ENCODE data around the gene TMEM163. TPM values are rescaled to one million over a fixed set of nuclear protein-coding genes. Genes with fewer than 3 reads are reported as not detected.

TMEM163 gene
- polyA plus RNA-seq, 1 donor = 0.86 TPM

DNA sequence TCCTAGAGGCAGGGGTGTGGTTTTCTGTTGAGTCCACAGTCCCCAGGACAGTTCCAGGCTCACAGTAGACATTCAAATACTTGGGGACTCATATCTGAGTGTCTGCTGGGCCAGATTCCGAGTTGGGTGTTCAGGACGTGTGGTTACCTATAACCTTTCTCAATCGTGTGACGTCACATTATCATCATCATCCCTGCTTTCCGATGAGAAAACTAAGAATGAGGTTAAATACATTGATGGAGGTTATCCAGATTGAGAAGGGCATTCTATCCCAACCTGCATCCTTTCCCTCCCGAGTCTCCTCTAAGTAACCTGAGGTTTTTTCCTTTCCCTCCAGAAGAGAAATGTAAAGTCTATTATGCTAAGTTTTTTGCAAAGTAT, 260.3 kb downstream of the TMEM163 start:
- no peak for DNase-seq (ENCODE audit: low read depth)

DNA sequence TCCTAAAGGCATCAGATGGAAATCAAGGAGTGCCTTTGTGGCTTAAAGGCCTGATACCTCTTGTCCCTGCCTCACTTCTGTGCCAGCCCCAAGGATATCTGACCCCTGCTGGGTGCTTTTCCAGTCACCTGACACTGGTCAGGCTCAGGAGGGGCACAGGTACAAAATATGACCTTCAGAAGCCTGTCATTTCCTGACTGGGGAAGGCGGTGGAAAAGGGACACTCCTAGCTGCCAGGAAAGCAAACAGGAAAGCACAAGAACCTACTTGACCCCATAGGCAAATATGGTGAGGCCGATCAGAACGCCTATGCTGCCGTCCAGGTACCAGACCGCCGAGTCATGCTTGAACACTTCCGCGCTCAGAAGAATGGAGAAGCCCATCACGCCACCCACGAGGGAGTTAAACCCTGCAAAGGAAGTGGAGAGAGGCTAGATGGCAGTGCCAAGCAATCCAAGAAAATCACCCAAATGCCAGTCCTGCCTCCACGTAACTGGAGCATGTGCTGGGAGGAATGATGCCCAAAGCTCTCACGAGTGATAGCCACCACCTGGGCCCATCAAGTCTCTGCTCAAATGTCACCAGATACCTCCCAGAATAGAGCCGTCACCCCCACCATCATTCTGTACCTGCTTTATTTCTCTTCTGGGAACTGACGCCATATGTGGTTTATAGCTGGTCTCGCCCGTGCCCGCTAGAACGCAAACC, 260.9 kb downstream of the TMEM163 start:
- no peak for DNase-seq (ENCODE audit: low read depth)

DNA sequence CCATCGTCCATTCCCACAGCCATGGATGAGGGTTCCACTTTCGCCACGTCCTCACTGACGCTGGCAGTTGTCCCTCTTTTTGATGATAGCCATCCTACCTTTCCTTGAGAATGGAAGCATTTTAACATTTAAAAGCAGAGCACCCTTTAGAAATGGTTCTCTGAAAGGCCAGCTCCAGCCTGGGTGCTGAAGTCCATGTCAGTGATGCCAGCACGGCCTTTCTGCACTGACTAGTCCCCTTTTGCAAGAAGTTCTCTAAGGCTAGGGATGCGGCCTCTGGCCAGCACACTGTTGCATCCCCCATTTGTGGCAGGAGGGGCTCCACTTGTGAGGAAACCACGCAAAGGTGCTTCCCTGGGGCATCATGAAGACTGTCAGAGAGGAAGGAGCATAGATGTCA, 261.4 kb downstream of the TMEM163 start:
- DNase-seq (ENCODE audit: low read depth) = no peak

DNA sequence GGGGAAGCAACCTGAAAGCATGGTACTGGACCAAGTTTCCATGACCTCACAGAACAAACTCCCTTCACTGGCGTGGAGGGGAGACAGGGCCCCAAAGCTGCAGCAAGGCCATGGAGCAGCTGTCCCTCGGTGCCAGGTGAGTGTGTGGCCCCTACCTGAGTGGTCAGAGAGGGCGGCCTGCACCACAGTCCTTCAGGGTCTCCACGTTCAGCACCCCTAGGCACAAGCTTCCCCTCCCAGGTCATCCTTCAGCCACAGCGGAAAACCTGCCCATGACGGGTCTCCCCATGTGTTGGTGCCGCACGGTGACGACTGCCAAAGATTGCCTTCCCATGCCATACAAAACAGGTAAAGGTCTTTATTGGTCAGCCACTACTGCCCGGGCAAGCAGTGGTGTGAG, 263.4 kb downstream of the TMEM163 start:
- DNase-seq (ENCODE audit: low read depth) = no peak

DNA sequence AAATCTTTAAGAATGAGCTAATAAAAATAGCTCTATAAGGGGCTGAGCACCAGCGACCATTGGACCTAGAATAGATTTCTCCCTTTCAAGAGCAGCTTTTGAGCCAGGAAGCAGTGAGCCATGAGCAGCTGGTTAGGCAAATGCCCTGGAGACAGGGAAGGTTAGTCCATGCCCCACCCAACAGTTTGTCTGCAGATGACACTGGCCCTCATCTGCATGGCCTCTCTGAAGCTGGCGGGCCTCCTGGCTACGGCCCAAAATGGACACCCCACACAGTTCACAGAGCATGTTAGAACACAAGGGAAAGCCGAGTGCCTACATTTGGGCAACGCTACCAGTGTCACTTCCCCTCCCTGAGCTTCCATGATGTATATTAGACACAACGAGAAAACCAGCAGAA, 263.9 kb downstream of the TMEM163 start:
- no peak for DNase-seq (ENCODE audit: low read depth)

GRCh38 chr2:134454426-134454825, 264.4 kb downstream of the TMEM163 start:
- DNase-seq (ENCODE audit: low read depth) = no peak

DNA sequence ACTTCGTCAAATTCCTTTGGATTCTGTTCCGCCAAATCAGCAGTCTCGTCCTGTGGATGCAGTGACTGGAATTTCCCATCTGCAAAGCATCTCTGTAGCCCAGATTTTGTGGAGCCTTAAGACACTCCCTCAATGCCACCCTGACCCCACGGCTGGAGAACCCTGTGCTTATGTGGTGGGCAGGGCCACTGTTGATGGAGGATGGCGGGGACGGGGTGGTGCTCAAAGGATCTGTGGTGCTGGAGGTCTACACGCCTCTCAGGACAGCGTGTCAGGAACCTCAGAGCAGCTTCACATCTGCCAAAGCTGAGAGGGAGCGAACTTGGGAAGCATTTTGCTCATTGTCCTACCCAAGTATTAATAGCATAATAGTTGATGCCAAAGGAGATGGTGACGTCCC, 264.8 kb downstream of the TMEM163 start:
- no peak for DNase-seq (ENCODE audit: low read depth)

- no peak for DNase-seq (ENCODE audit: low read depth)
Observed at GRCh38 chr2:134453476-134453875, 265.3 kb downstream of the TMEM163 start.

DNA sequence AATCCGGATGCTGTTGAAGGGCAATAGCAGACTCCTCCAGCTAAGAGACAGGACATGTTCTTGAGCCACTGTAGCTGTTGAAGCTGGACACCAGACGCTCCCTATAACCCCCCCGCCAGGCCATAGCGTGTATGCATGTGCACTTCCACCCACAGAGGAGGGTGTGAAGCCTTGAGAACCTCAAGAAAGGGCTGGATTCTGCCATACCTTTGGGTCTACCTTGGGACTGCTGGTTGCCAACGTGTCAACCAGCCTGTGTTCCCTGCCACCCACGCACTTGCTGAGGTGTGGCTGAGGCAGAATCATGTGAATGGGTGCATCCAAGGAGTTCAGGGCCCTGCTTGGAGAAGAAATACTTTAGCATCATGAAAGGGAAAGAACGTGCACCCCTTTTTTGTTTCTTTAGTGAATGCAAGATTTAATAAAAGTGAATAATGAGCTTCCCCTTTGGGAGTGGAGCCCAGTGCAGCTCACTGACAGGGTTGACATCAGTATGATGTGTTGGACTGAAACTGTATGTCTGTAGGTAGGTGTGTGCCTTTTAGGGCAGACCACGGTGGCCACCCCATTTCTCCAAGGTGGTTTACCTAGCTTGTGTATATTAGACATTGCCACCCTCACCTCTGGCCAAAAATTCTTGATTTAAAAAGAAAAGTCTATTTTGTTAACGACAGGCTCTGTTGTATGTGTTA, 266.6 kb downstream of the TMEM163 start:
- DNase-seq (ENCODE audit: low read depth) = no peak

GRCh38 chr2:134451347-134451630, 267.5 kb downstream of the TMEM163 start:
- DNase-seq (ENCODE audit: low read depth) = no peak

DNA sequence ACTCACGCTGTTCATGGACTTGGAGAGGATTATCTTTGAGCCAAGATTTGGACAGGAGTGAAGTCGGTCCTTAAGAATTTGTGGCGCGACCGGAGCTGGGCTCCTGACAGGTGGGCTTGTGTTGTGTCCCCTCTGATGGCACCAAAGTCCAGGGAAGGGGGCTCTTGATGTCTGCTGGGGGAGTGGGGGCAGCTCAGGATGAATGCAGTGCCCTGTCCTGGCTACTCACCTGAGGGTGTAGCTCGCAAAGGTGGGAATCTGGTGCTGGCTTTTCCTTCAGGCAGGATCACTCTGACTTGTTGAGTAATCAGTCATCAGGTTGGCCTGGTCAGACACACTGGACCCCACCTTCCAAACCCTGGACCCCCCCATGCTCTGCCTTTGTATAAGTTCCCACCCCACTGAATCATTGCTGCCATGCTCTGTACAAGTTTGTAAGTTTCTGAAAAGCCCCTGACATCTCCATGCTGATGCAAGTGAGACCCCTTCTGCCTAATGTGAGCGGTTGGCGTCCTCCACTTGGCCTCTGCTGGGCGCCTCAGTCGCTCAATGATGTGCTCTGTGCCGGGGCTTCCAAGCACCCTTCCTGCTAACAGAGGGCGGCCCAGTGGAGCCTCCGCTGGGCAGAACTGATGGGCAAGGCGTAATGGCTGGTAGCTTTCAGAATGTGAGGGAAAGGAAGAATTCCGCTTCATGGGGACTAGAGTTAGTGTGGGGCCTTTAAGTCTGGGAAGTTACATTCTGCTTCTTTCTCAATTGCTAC, 268.9 kb downstream of the TMEM163 start:
- no peak for DNase-seq (ENCODE audit: low read depth)

GRCh38 chr2:134449157-134449556, 269.6 kb downstream of the TMEM163 start:
- no peak for DNase-seq (ENCODE audit: low read depth)

DNA sequence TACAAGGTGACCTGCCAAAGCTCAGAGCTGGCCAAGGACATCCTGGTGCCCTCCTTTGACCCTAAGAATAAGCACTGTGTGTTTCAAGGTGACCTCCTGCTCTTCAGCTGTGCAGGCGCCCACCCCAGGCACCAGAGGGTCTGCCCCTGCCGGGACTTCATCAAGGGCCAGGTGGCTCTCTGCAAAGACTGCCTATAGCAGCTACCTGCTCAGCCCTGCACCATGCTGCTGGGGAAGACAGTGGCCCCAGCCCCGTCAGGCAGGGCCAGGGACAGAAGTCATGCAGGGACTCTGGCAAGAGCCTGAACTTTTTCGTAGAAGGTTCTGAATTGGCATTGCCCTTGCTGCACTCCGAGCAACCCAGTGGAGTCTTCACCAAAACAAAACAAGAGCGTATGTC, 270.1 kb downstream of the TMEM163 start:
- DNase-seq (ENCODE audit: low read depth) = no peak

DNA sequence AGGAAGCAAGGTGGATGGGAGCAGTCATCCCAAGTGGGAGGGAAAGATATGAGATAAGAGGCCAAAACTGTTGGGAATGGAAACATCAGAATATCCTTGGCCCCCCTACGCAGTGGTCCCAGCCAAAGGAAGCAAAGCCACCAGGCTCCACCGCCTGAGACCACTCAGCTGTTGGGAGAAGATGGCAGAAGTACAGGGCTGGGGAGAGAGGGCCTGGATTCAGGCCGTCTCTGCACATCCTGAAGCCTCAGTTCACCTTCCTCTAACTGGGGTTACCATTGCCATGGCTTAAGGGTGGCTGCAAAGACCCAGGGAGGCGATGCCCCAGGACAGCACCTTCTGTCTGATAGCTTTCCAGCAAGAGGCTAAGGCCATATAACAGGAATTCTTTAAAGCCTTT, 271.1 kb downstream of the TMEM163 start:
- no peak for DNase-seq (ENCODE audit: low read depth)

GRCh38 chr2:134446383-134447017, 272.3 kb downstream of the TMEM163 start:
- peak; percentile 58 for DNase-seq (ENCODE audit: low read depth)

GRCh38 chr2:134445985-134446382, 272.8 kb downstream of the TMEM163 start:
- DNase-seq (ENCODE audit: low read depth) = no peak

DNA sequence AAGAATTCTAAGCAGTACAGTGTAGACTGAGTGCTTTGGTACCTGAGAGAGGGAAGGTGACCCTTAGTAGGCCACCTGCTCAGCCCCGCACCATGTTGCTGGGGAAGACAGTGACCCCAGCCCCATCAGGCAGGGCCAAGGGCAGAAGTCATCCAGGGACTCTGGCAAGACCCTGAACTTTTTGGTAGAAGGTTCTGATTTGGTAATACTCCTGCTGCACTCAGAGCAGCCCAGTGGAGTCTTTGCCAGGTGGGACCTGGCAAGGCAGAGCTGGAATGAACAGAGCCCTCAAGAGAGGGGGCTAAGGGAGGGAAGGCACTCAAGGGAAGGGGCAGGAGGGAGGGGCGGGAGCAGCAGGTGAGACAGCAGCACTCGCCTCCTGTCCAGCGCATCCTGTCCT, 273.7 kb downstream of the TMEM163 start:
- no peak for DNase-seq (ENCODE audit: low read depth)

DNA sequence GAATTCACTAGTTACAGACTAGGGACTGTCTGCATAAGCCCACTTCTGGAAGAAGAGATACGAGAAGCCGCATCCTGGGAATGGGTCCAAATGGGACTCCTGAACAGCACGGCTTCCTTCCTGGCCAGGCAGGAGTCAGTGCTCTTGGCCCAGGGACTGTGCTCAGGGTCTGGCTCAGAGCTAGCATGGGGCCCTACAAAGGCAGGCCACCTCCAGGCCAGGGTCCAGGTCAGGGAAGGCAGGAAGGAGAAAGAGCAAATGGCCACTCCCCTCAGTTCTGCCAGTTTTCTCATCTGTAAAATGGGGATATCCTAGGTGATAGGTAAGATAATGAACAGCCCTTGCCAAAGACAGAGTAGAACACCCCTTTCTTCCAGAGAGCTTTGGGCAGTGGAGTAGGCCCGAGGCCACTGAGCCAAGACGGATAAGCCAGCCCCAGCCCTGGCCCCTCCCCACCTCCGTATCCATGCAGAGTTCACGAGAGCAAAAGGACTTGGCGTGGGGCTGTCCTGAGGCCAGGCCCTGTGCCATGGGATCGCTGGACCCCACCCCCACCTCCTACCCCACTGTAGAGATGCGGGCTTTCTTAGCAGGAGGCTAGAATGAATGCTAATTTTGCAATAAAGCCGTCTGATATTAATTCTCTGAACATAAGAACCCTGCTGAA, 274.9 kb downstream of the TMEM163 start:
- DNase-seq (ENCODE audit: low read depth) = no peak

- no peak for DNase-seq (ENCODE audit: low read depth)
Observed at GRCh38 chr2:134441153-134441863, 277.5 kb downstream of the TMEM163 start.

GRCh38 chr2:134440336-134440909, 278.4 kb downstream of the TMEM163 start:
- no peak for DNase-seq (ENCODE audit: low read depth)

- DNase-seq (ENCODE audit: low read depth) = no peak
Observed at GRCh38 chr2:134438371-134438770, 280.4 kb downstream of the TMEM163 start.
